ENCODE measurements around the gene CYLD.

CYLD gene

GRCh38 chr16:50718761-50719400, 23.0 kb upstream of the CYLD start:
- H3K4me3 ChIP-seq (ENCODE audit: low read depth, low read length) = no peak overlapping the region
- TF ChIP-seq, protein P1, sequence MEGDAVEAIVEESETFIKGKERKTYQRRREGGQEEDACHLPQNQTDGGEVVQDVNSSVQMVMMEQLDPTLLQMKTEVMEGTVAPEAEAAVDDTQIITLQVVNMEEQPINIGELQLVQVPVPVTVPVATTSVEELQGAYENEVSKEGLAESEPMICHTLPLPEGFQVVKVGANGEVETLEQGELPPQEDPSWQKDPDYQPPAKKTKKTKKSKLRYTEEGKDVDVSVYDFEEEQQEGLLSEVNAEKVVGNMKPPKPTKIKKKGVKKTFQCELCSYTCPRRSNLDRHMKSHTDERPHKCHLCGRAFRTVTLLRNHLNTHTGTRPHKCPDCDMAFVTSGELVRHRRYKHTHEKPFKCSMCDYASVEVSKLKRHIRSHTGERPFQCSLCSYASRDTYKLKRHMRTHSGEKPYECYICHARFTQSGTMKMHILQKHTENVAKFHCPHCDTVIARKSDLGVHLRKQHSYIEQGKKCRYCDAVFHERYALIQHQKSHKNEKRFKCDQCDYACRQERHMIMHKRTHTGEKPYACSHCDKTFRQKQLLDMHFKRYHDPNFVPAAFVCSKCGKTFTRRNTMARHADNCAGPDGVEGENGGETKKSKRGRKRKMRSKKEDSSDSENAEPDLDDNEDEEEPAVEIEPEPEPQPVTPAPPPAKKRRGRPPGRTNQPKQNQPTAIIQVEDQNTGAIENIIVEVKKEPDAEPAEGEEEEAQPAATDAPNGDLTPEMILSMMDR (IDR thresholded peaks at IDR 0.05; ENCODE audit: borderline replicate concordance, insufficient read depth, low read depth, low read length) = no peak

GRCh38 chr16:50719401-50720337, 22.2 kb upstream of the CYLD start:
- TF ChIP-seq, protein P1 (IDR thresholded peaks at IDR 0.05; ENCODE audit: borderline replicate concordance, insufficient read depth, low read depth, low read length) = no peak
- H3K4me3 ChIP-seq (ENCODE audit: low read depth, low read length) = no peak overlapping the region

- TF ChIP-seq, protein P1 (IDR thresholded peaks at IDR 0.05; ENCODE audit: borderline replicate concordance, insufficient read depth, low read depth, low read length) = no peak
Measured at GRCh38 chr16:50721549-50722404, 20.1 kb upstream of the CYLD start.

DNA sequence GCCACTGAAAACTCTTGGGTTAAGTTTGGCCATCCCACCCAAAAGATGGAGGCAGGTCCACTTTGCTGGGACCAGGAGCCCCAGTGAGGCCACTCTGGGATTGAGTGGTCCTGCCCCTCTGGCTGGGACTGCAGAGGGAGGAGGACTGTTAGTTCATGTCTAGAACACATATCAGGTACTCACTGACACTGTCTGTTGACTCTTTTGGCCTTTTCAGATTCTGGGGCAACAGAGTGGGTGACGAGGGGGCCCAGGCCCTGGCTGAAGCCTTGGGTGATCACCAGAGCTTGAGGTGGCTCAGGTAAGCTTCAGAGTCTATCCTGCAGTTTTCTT, 19.5 kb upstream of the CYLD start:
- no peak overlapping the region for H3K4me3 ChIP-seq (ENCODE audit: low read depth, low read length)
- TF ChIP-seq, protein P1 (IDR thresholded peaks at IDR 0.05; ENCODE audit: borderline replicate concordance, insufficient read depth, low read depth, low read length) = no peak

More at GRCh38 chr16:50721549-50722404, 20.1 kb upstream of the CYLD start:
- H3K4me3 ChIP-seq (ENCODE audit: low read depth, low read length) = no peak overlapping the region

DNA sequence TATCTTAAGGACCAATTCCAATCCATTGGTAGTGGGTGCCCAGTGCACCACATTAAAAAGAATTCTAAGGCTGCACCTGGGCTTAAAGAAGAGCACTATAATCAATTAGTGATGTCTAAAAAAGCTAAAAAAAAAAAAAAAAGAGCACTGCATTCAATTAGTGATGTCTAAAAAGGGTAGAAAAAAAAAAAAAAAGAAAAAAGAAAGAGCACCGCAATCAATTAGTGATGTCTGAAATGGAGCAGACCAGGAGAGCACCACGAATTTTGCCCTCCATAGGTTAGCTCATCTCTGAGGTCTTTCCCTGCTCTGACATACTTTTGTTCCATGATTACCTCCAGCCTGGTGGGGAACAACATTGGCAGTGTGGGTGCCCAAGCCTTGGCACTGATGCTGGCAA, 18.9 kb upstream of the CYLD start:
- TF ChIP-seq, protein P1 (IDR thresholded peaks at IDR 0.05; ENCODE audit: borderline replicate concordance, insufficient read depth, low read depth, low read length) = no peak
- no peak overlapping the region for H3K4me3 ChIP-seq (ENCODE audit: low read depth, low read length)

- no peak overlapping the region for H3K4me3 ChIP-seq (ENCODE audit: low read depth, low read length)
- TF ChIP-seq, protein P1 (IDR thresholded peaks at IDR 0.05; ENCODE audit: borderline replicate concordance, insufficient read depth, low read depth, low read length) = no peak
Measured at GRCh38 chr16:50724306-50724705, 17.6 kb upstream of the CYLD start.
